ENCODE measurements around the gene CTBP1.

The CTBP1 gene

GRCh38 chr4:1175635-1176229, 73.2 kb downstream of the CTBP1 start:
- H2BK12ac ChIP-seq (ENCODE audit: low read length in 2 of 2): peak overlapping the region; percentile 6 to 97
- H2AK5ac ChIP-seq (ENCODE audit: low read length, severe bottlenecking): peak overlapping the region; percentile 37
- H3K18ac ChIP-seq (ENCODE audit: low read depth in 1 of 2, low read length in 2 of 2): peak overlapping the region; percentile 62 to 86
- H2BK120ac ChIP-seq (ENCODE audit: low read depth, low read length): peak overlapping the region; percentile 82
- no peak overlapping the region for H3K27ac ChIP-seq (ENCODE audit: low read length, poor library complexity, severe bottlenecking)
- H4K91ac ChIP-seq (ENCODE audit: low read length): peak overlapping the region; percentile 96
- H3K27me3 ChIP-seq (ENCODE audit: control insufficient read depth in 1 of 2, insufficient read depth in 1 of 2, low read length in 2 of 2): no peaks in the 10 kb centered on the region
- peak overlapping the region; percentile 56 to 85 for H3K4ac ChIP-seq (ENCODE audit: low read depth in 1 of 2, low read length in 2 of 2)
- H3K4me3 ChIP-seq (ENCODE audit: insufficient read depth in 1 of 2, low read depth in 1 of 2, low read length in 2 of 2): no peak overlapping the region
- H3K23ac ChIP-seq (ENCODE audit: low read length in 2 of 2): no peak overlapping the region
- H3K9me3 ChIP-seq (ENCODE audit: control insufficient read depth, low read length): peaks cover 11% of the 10 kb centered on the region
- peak overlapping the region; percentile 85 for H4K8ac ChIP-seq (ENCODE audit: low read length)
- H3K4me1 ChIP-seq (ENCODE audit: control insufficient read depth, insufficient read depth, low read depth, low read length): peaks cover 54% of the 10 kb centered on the region
- WGBS: 92% methylated on average over 7 of the region's 7 CpGs
- H3K36me3 ChIP-seq (ENCODE audit: control insufficient read depth in 1 of 2, insufficient read depth in 2 of 2, low read depth in 1 of 2, low read length in 2 of 2): peaks cover 11 to 13% of the 10 kb centered on the region in 2 experiments
- H2BK5ac ChIP-seq (ENCODE audit: low read depth, low read length, poor library complexity, severe bottlenecking): no peak overlapping the region
- no peak overlapping the region for H3K4me2 ChIP-seq (ENCODE audit: low read length, poor library complexity, severe bottlenecking)
- H3K14ac ChIP-seq (ENCODE audit: low read length in 2 of 2): no peak overlapping the region
- no peak overlapping the region for H2AFZ ChIP-seq (ENCODE audit: low read depth, low read length)
- peaks cover under 1% of the 10 kb centered on the region for H3K79me1 ChIP-seq (replicated peaks; ENCODE audit: low read length, poor library complexity, severe bottlenecking)
- H2BK15ac ChIP-seq (ENCODE audit: low read depth, poor library complexity, severe bottlenecking): peak overlapping the region; percentile 86
- H3K9ac ChIP-seq (ENCODE audit: low read length): peak overlapping the region; percentile 49
- DNase-seq: no peak

- Histone ChIP-seq H3K9ac (ENCODE audit: low read length) (peak overlapping the region; percentile 49), H2BK5ac (ENCODE audit: low read depth, low read length, poor library complexity, severe bottlenecking) (no peak overlapping the region), H4K91ac (ENCODE audit: low read length) (peak overlapping the region; percentile 96), H2AFZ (ENCODE audit: low read depth, low read length) (no peak overlapping the region), H3K9me3 (ENCODE audit: control insufficient read depth, low read length) (peaks cover 5% of the 10 kb centered on the region), H3K4me3 (ENCODE audit: insufficient read depth in 1 of 2, low read depth in 1 of 2, low read length in 2 of 2) (no peak overlapping the region), H3K18ac (ENCODE audit: low read depth in 1 of 2, low read length in 2 of 2) (peak overlapping the region; percentile 62 to 86), H3K14ac (ENCODE audit: low read length in 2 of 2) (peak overlapping the region in 1 of 2 experiments; percentile 19), H3K36me3 (ENCODE audit: control insufficient read depth in 1 of 2, insufficient read depth in 2 of 2, low read depth in 1 of 2, low read length in 2 of 2) (peaks cover 17 to 20% of the 10 kb centered on the region in 2 experiments), H3K79me1 (replicated peaks; ENCODE audit: low read length, poor library complexity, severe bottlenecking) (peaks cover 6% of the 10 kb centered on the region), H3K4me2 (ENCODE audit: low read length, poor library complexity, severe bottlenecking) (no peak overlapping the region), H4K8ac (ENCODE audit: low read length) (peak overlapping the region; percentile 61), H3K4ac (ENCODE audit: low read depth in 1 of 2, low read length in 2 of 2) (peak overlapping the region; percentile 56 to 73), H2AK5ac (ENCODE audit: low read length, severe bottlenecking) (peak overlapping the region; percentile 37), H3K4me1 (ENCODE audit: control insufficient read depth, insufficient read depth, low read depth, low read length) (peaks cover 61% of the 10 kb centered on the region), H2BK15ac (ENCODE audit: low read depth, poor library complexity, severe bottlenecking) (peak overlapping the region; percentile 86), H3K27me3 (ENCODE audit: control insufficient read depth in 1 of 2, insufficient read depth in 1 of 2, low read length in 2 of 2) (no peaks in the 10 kb centered on the region), H3K23ac (ENCODE audit: low read length in 2 of 2) (no peak overlapping the region), H2BK12ac (ENCODE audit: low read length in 2 of 2) (peak overlapping the region; percentile 91 to 97), H2BK120ac (ENCODE audit: low read depth, low read length) (peak overlapping the region; percentile 82), H3K27ac (ENCODE audit: low read length, poor library complexity, severe bottlenecking) (no peak overlapping the region)
- DNase-seq: no peak
- 97% methylated on average over 20 of the region's 20 CpGs for WGBS
These were observed 73.8 kb downstream of the CTBP1 start for GRCh38 chr4:1174941-1175634.

- H3K4me1 ChIP-seq (ENCODE audit: control insufficient read depth, insufficient read depth, low read depth, low read length): peaks cover 72% of the 10 kb centered on the region
- no peaks in the 10 kb centered on the region for H3K27me3 ChIP-seq (ENCODE audit: control insufficient read depth in 1 of 2, insufficient read depth in 1 of 2, low read length in 2 of 2)
- peak overlapping the region; percentile 96 for H3K27ac ChIP-seq (ENCODE audit: low read length, poor library complexity, severe bottlenecking)
- peak overlapping the region; percentile 97 to 99 for H3K18ac ChIP-seq (ENCODE audit: low read depth in 1 of 2, low read length in 2 of 2)
- H3K23ac ChIP-seq (ENCODE audit: low read length in 2 of 2): peak overlapping the region in 1 of 2 experiments; percentile 75
- peak overlapping the region; percentile 95 for H4K8ac ChIP-seq (ENCODE audit: low read length)
- peak overlapping the region; percentile 94 to 100 for H3K4ac ChIP-seq (ENCODE audit: low read depth in 1 of 2, low read length in 2 of 2)
- peak overlapping the region; percentile 44 for H2BK15ac ChIP-seq (ENCODE audit: low read depth, poor library complexity, severe bottlenecking)
- peak overlapping the region; percentile 44 for H3K4me2 ChIP-seq (ENCODE audit: low read length, poor library complexity, severe bottlenecking)
- DNase-seq: peak; percentile 98
- peak overlapping the region; percentile 98 for H4K91ac ChIP-seq (ENCODE audit: low read length)
- H3K9ac ChIP-seq (ENCODE audit: low read length): peak overlapping the region; percentile 84
- peaks cover 28 to 39% of the 10 kb centered on the region in 2 experiments for H3K36me3 ChIP-seq (ENCODE audit: control insufficient read depth in 1 of 2, insufficient read depth in 2 of 2, low read depth in 1 of 2, low read length in 2 of 2)
- peak overlapping the region; percentile 67 for H2BK5ac ChIP-seq (ENCODE audit: low read depth, low read length, poor library complexity, severe bottlenecking)
- H3K9me3 ChIP-seq (ENCODE audit: control insufficient read depth, low read length): no peaks in the 10 kb centered on the region
- 27% methylated on average over 20 of the region's 20 CpGs for WGBS
- H3K4me3 ChIP-seq (ENCODE audit: insufficient read depth in 1 of 2, low read depth in 1 of 2, low read length in 2 of 2): peak overlapping the region in 1 of 2 experiments; percentile 68
- H3K14ac ChIP-seq (ENCODE audit: low read length in 2 of 2): peak overlapping the region in 1 of 2 experiments; percentile 99
- H2AFZ ChIP-seq (ENCODE audit: low read depth, low read length): no peak overlapping the region
- H3K79me1 ChIP-seq (replicated peaks; ENCODE audit: low read length, poor library complexity, severe bottlenecking): peaks cover 16% of the 10 kb centered on the region
- H2BK120ac ChIP-seq (ENCODE audit: low read depth, low read length): peak overlapping the region; percentile 89
- H2BK12ac ChIP-seq (ENCODE audit: low read length in 2 of 2): peak overlapping the region; percentile 44 to 97
- peak overlapping the region; percentile 95 for H2AK5ac ChIP-seq (ENCODE audit: low read length, severe bottlenecking)
These were observed 75.8 kb downstream of the CTBP1 start for GRCh38 chr4:1172971-1173757.

Data from mesenchymal stem cell (in vitro differentiated cells and primary cell).